GM08714 (cell line): ENCODE data around the gene BRCC3.

Experiments
- H3K4me3 ChIP-seq: fragments of 200-500 bp; sonication (Bioruptor generic); 2 replicates; pipeline ENCODE4 v1.5.1; 2014; ENCODE audit warnings: mild to moderate bottlenecking, low read length, inconsistent platforms
- ZNF274 ChIP-seq: IDR thresholded peaks from 2 replicates; pipeline ENCODE4 v1.6.1; 2012; ENCODE audit warnings: mild to moderate bottlenecking, low read depth, low read length

BRCC3 gene

DNA sequence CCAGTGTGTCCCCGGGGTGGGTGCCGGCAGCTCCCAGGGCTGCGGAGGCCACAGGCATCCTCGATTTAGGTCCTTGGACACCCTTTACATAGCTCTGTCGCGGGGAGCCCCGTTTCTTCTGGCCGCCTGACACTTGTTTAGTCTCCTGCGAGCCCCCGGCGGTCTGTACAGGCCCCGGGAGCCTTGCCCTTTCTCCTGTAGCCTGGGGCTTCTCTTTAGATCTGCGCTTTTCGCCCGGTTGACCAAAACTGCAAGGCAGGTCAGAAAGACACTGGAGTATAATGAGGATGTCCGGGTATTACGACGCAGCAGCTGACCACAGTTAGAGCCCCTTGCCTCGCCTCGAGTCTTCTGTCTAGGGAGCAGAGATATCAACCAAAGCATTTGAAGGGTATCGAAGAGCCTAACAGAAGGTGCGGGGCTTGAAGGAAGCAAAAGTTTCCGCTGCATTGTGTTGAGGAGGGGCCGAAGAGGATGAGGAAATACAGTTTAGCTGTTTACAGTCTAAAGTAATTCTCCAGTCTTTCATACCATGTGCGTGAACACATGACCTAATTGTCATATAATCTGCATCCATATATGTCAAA, 479 bp downstream of the BRCC3 start:
- no peak for TF ChIP-seq ZNF274
- H3K4me3 ChIP-seq: peak overlapping the region; percentile 91

DNA sequence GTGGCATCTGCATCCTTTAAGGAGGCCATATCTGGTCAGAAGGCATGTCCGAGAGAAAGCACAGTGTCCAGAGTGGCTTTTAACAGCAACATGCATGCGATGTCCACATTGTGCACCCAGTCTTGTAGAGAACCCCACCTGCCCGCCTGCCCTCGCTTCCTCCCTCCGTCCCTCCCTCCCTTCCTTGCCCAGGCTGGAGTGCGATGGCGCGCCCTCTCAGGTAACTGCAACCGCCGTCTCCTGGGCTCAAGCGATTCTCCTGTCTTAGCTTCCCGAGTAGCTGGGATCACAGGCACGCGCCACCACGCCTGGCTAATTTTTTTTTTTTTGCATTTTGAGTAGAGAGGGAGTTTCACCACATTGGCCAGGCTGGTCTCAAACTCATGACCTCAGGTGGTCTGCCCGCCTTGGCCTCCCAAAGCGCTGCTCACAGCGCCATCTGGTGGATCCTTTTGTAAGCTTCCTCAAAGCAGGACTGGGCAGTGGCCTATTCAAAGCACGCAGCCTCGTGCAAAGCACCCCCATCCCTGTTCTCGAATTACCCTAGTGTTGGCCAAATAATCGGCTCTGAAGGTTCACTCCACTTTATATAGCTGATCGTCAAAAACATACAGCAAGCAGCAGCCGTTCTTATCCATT, 15.0 kb downstream of the BRCC3 start:
- TF ChIP-seq ZNF274: no peak
- no peak overlapping the region for H3K4me3 ChIP-seq

DNA sequence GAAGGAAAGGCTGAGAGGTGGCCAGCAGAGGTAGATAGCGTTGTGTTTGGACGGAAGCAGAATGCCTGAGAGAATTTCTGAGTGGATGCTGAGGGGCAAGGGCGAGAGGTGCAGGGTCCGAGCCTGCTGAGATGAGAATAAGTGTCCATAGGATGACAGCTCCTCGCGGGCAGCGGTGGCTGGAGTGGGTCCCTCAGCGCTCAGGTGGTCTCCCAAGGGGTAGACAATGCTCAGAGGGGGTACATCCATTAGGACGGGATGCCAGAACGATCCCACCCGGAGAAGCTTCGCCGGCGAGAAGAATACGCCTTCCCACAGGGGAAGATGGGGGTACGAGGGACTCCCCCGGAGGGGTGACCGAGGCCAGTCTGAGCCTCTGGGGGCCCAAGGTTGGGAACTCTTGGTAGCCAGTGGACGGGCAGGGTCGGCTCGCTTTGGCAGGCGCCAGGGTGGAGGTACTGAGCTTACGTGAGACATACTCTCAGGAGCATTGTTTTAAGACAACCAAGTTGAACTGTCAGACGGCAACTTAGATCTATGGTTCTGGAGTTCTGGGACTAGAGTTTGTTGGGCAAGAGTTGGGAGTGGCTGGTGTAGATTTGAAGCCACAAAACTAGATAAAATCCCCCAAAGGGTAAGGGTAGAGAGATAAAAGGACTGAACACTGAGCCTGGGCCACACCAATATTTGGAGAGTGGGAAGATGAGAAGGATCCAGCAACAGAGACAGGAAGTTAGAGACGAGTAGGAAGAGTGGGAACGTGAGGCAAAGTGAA, 15.8 kb downstream of the BRCC3 start:
- no peak overlapping the region for H3K4me3 ChIP-seq
- TF ChIP-seq ZNF274: no peak

DNA sequence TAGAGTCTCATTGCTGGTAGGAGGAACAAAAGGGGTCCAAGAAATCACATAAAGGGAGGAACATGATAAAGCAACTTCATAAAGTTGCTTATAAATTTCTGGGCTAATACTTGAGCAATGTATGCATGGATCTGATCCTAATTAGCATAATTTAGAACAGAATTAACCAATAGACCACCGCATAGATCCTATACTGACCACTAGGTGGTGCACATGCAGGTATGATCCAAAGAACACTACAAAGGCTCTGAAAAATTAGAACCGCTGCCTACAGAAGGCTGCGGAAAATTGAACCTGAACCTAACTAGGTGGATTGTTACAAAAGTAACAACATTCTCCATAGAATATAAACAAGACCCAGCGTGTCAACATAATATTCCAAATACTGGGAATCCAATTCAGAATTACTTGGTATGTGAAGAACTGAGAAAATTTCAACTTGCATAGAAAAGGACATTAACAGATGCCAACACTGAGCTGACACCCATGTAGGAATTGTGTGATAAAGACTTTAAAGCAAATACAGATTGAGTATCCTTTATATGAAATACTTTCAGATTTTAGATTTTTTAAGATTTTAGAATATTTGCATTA, 23.3 kb downstream of the BRCC3 start:
- no peak for TF ChIP-seq ZNF274
- H3K4me3 ChIP-seq: no peak overlapping the region

DNA sequence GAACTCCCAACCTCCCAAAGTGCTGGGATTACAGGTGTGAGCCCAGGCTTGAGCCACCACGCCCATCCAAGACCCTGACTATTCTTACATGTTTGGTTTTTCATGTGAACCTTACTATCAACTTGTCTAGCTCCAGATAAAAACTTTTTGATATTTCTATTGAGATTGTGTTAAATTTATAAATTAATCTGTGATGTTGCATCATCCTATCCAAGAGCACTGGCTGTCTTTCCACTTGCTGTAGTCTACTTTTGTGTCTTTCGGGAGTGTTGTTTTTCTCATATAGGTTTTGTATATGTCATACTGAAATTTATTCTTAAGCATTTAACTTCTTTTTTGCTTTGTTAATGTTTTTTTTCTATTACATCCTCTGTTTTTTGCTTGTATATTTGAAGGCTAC, 34.6 kb downstream of the BRCC3 start:
- TF ChIP-seq ZNF274: no peak
- H3K4me3 ChIP-seq: no peak overlapping the region

DNA sequence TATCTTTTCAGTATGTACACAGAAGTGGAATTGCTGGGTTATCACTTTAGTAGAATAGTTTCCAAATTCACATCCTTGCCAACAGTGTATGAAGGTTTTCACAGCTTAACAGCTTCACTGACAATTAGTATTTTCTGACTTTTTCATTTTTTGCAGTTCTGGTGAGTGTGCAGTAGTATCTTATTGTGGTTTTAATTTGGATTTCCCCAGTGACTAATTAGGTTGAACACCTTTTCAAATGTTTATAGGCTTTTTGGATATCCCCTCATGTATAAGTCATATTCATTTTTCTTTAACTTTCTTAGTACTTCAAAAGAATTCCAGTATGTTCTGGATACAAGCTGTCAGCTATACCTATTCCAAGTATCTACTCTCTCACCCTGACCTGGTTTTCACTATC, 37.1 kb downstream of the BRCC3 start:
- no peak for TF ChIP-seq ZNF274
- no peak overlapping the region for H3K4me3 ChIP-seq

DNA sequence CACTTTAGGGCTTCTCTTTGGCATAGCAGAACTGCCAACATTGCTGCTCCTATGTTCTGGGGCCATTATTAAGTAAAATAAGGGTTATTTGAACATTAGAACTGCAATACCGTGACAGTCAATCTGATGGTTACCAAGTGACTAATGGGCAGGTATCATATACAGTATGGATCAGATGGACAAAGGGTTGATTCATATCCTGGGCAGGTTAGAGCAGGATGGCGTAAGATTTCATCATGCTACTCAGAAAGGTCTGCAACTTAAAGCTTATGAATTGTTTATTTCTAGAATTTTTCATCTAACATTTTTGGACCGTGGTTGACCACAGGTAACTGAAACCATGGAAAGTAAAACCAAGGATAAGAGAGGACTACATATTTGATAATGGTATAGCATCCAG, 40.9 kb downstream of the BRCC3 start:
- no peak for TF ChIP-seq ZNF274

DNA sequence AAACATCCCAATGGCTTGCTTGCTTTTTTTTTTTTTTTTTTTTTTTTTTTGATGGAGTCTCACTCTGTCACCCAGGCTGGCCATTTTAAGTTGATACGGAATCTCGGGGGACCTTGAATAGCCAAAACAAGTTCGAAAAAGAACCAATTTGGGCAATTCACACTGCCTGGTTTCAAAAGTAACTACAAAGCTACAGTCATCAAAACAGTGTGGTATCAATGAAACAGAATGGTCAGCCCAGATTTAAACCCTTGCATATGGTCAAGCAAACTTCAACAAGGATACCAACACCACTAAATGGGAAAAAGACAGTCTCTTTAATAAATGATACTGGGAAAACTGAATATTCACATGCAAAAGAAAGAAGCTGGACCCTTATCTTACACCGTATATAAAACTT, 41.8 kb downstream of the BRCC3 start:
- no peak for TF ChIP-seq ZNF274
- H3K4me3 ChIP-seq: no peak overlapping the region

More for the DNA sequence above, 40.9 kb downstream of the BRCC3 start:
- no peak overlapping the region for H3K4me3 ChIP-seq

DNA sequence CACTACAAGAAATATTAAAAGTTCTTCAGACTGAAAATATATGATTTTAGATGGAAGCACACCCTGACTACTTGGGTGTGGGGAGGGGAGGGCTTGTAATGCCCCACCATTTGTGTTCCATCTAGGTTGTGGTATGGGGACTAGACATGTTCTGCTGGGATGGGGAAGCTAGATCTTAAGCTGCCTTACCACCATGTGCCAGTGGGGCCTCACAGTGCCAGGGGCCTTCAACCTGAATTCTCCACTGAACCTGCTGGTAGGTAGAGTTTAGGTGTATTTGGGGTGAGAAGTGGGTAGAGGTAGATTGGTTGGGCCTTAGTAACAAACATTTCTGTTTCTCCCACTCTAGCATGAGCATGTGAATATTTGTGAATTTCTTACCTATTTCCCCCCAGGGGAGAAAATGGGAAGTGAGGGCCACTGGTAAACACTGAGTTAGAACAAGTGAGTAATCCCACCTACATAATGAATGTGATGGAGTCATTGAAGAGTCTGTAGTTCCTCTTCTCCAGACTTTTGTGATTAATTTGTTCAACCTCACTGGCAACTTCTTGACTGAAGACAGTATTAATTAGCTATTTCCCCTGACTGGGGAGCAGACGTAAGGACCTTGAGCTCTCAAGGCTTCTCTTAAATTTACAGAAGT, 44.0 kb downstream of the BRCC3 start:
- TF ChIP-seq ZNF274: no peak
- H3K4me3 ChIP-seq: no peak overlapping the region

DNA sequence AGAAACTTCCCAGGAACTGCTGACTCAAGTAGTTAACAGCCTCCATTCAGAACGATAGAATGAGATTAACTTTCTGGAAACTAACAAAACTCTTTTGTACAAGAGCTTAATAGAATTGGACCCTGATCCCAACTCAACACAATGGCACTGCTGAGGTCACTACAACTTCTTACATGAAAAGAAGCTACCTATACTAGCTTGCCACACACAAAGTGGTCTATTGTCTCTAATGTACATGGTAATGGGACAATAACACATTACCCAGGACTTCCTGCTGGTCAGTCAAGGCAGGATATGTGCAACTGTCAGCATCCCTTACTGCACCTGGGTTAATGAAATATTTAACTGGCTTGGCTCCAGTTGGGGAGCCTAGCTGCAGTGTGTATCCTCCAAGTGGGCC, 56.2 kb downstream of the BRCC3 start:
- no peak overlapping the region for H3K4me3 ChIP-seq
- TF ChIP-seq ZNF274: no peak

DNA sequence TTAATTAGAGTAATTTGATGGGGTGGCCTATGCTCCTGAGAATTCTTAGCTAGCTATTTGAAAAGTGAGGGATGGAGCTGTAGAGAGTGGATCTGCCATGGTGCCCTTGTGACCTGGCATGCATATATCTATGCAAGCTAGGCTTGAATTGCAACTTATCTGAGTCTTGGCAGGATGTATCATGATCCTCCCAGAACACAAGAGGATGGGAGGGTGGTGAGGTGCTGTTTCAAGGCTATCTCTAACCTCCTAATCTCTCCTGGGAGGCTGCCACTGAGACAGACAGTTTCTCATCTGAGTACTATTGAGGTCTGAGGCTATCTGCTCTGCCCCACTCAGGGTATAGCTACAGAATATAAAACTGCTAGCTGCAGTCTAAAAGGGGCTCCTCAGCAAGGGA, 56.6 kb downstream of the BRCC3 start:
- no peak overlapping the region for H3K4me3 ChIP-seq
- no peak for TF ChIP-seq ZNF274

DNA sequence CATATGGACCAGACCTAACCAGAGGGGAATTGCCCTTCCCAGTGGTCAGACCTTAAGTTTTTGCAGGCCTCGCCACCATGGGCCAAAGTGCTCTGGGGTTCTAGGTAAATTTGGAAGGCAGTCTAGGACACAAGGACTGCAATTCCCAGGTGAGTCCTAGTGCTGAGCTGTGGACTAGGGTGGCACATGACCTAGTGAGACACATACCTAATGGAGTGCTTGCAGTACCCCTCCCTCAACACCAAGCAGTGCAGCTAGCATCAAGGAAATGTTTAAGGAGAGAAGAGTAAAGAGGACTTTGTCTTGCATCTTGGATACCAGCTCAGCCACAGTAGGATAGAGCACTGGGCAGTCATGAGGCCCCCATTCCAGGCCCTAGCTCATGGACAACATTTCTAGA, 60.8 kb downstream of the BRCC3 start:
- TF ChIP-seq ZNF274: no peak
- no peak overlapping the region for H3K4me3 ChIP-seq

DNA sequence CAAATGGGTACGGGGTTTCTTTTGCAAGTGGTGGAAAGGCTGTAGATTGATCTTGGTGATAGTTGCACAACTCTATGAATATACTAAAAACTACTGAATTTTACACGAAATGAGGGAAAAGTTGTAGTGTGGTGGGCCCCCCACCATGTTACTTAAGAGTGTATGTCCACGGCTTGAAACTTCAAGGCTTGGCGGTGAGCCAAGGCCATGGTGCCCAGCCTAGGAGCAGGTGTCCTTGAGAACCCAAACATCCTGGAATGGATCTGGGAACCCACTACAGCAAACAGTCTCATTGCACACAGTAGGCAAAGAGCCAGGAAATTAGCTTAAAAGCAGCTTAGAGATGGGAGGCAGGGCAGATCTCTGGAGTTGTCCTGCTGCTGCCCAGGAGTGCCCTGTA, 62.9 kb downstream of the BRCC3 start:
- no peak overlapping the region for H3K4me3 ChIP-seq
- no peak for TF ChIP-seq ZNF274

DNA sequence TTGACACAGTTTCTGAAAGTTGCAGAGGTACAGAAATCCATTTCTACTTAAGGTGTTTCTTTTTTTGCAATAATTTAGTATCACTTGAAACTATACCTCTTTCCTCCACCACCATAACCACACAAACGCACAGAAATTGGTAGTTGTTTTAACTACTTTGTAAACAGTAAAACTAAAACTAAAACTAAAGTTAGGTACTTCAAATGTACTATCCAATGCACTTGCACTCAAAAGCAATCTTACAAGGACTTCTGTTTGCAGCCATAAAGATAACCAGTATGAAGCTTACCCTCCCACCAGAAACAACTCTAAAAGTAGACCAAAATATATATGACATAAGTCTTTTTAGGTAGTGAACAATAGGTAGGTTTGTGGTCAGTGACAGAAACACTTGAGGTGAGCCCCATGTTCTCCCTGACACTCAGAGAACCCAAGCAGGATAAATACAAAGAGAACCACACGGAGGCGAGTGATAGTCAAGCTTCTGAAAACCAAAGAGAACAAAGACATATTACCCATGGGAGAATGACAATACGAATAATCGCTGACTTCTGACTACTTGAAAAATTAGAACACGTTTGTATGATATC, 72.7 kb downstream of the BRCC3 start:
- TF ChIP-seq ZNF274: no peak
- H3K4me3 ChIP-seq: no peak overlapping the region
